IPS-18c (cell line): ENCODE measurements around the gene DOCK10.

ENCODE experiments used
- H3K4me3 ChIP-seq: 2 replicates; pipeline ENCODE4 v1.7.0; 2013; ENCODE audit warnings: low read depth, mild to moderate bottlenecking, low read length, moderate library complexity; ENCODE audit not compliant: insufficient read depth
- H3K9me3 ChIP-seq: one replicate; pipeline ENCODE4 v1.6.1; 2013; ENCODE audit warnings: mild to moderate bottlenecking, low read length, moderate library complexity; ENCODE audit not compliant: control insufficient read depth, insufficient read depth

DOCK10 gene

GRCh38 chr2:224723586-224724217 lies 318.6 kb downstream of the DOCK10 start:
- Histone ChIP-seq H3K9me3 (peaks cover 2% of the 10 kb centered on the region), H3K4me3 (no peak overlapping the region)

DNA sequence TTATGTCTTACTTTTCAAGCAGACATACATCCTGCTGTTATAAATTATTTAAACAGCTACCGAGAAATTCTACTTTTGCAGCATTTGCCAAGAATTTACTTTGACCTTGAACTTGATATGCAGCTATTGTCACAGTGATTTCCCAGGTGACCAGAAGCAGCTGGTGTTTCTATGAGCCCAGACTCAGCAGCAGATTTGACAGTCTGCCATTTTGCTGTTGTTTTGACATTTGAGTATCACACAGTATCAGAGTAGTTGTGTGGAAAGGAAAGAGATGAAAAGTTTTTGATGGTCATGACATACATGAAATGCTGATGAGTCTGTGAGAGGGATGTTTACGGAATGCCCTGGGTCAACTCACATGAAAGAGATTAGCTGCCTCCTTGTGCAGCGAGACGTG lies 319.5 kb downstream of the DOCK10 start:
- Histone ChIP-seq H3K4me3 (no peak overlapping the region), H3K9me3 (peaks cover 2% of the 10 kb centered on the region)

DNA sequence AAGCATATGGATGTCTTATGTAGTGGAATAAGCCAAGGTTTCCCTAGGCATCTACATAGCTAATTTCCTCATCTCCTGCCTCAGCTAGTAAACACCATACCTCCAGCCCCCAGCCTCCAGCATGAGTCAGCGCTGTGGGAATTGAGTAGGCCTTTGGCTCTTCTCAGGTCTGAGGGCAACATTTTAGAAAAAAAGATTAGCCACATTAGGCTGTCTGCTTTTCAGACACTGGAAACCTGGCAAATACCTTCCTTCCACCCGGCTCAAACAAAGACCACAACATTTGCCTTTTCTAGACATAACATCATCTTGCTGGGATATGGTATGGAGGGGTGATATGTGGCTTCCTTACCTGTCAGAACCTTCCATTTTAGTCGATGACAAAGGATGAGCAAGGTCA lies 320.0 kb downstream of the DOCK10 start:
- peaks cover 2% of the 10 kb centered on the region for H3K9me3 ChIP-seq
- H3K4me3 ChIP-seq = no peak overlapping the region

DNA sequence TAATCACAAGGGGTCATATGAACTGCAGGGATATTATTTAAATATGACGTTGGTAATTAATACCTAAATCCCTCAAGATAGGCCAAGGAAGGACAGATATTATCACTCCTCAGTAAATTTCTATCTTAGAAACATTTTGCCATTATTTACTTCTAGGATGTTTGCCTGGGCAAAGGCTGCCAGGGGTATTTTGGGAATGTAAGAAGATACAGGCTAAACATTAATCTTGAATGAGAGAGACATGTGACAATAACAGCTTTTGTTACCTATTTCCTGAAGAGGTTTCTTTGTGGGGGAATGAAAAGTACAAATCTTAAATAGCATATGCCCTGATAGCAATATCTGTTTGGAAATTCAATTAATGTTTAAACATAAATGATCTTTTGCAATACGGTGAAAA lies 325.3 kb downstream of the DOCK10 start:
- Histone ChIP-seq H3K4me3 (no peak overlapping the region), H3K9me3 (peaks cover 2% of the 10 kb centered on the region)

DNA sequence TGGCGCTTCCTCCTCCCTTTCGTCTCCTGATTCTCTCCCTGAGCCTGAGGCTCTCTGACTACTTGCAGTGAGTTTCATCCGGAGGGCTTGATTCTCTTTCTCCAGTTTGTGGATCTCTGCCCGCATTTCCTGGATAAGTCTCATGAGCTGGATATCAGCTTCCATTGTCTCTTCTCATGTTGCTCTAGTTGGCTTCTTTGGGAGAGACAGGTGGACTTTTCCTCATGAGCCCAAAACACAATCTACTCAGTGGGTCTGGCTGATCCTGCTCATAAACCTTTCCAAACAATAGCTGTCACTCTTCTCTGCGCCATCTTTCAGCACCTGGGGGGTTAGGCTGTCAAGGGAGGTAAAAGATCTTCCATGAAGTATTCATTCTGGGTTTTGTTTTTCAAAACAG lies 326.1 kb downstream of the DOCK10 start, which contains the start of gene CCDC195:
Gene CCDC195, minus strand, starts transcription at position 165 of the 400 bp plus-strand sequence. Its CDS starts 0 bp downstream, at position 165.
- no peak within 1 kb of the TSS for H3K4me3 ChIP-seq
- peaks cover under 1% of the 10 kb centered on the region for H3K9me3 ChIP-seq
